HPDE6-E6E7 (cell line): Measurements from ENCODE around the gene PAXIP1.

Source experiments
- DNase-seq: peaks from one replicate; pipeline ENCODE4 v3.0.0; 2011; ENCODE audit warnings: missing footprints; ENCODE audit errors: extremely low spot score

The PAXIP1 gene

GRCh38 chr7:154911862-154912455, 91.0 kb downstream of the PAXIP1 start:
- DNase-seq = no peak

- DNase-seq = no peak
Observed at GRCh38 chr7:154911411-154911810, 91.5 kb downstream of the PAXIP1 start.

GRCh38 chr7:154910977-154911376, 91.9 kb downstream of the PAXIP1 start:
- no peak for DNase-seq

GRCh38 chr7:154910125-154910524, 92.8 kb downstream of the PAXIP1 start:
- DNase-seq = no peak

- no peak for DNase-seq
Observed at GRCh38 chr7:154909241-154910105, 93.5 kb downstream of the PAXIP1 start.

GRCh38 chr7:154907651-154908620, 95.0 kb downstream of the PAXIP1 start:
- no peak for DNase-seq

- no peak for DNase-seq
Observed at GRCh38 chr7:154906736-154907355, 96.1 kb downstream of the PAXIP1 start.

GRCh38 chr7:154906201-154906600, 96.7 kb downstream of the PAXIP1 start:
- no peak for DNase-seq

GRCh38 chr7:154905615-154906014, 97.3 kb downstream of the PAXIP1 start:
- no peak for DNase-seq

- no peak for DNase-seq
Observed at GRCh38 chr7:154905146-154905545, 97.8 kb downstream of the PAXIP1 start.

GRCh38 chr7:154903083-154903731, 99.7 kb downstream of the PAXIP1 start:
- no peak for DNase-seq

- no peak for DNase-seq
Observed at GRCh38 chr7:154902600-154903082, 100.3 kb downstream of the PAXIP1 start.

- DNase-seq = no peak
Observed at GRCh38 chr7:154899862-154900261, 103.1 kb downstream of the PAXIP1 start.

- DNase-seq = no peak
Observed at GRCh38 chr7:154898973-154899855, 103.7 kb downstream of the PAXIP1 start.

- no peak for DNase-seq
Observed at GRCh38 chr7:154896076-154896475, 106.8 kb downstream of the PAXIP1 start.
